ENCODE data around the gene GATAD1.

GATAD1 gene

DNA sequence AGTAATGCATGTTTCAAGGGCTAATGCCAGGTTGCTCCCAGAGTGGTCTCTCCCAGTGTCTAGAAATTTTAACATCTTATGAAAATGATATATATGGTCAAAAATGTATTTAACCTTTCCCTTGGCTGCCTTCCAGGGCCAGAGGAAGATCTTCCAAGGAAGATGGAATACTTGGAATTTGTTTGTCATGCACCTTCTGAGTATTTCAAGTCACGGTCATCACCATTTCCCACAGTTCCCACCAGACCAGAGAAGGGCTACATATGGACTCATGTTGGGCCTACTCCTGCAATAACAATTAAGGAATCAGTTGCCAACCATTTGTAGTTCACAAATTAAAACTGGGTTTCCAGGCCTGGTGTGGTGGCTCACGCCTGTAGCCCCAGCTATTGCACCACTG lies 9.0 kb downstream of the GATAD1 start:
- Histone ChIP-seq H3K9me3 (ENCODE audit: insufficient read depth, low read length) (no peaks in the 10 kb centered on the region), H3F3A (ENCODE audit: insufficient read depth) (peaks cover 6% of the 10 kb centered on the region; the same call in 1 of the 2 replicates), H4K20me1 (ENCODE audit: low read depth, low read length) (no peaks in the 10 kb centered on the region), H2AFZ (ENCODE audit: low read depth, low read length, severe bottlenecking) (no peak overlapping the region), H3K36me3 (ENCODE audit: low read length) (peaks cover 21% of the 10 kb centered on the region; the same call in 1 of the 2 replicates), H3K79me2 (ENCODE audit: insufficient read depth, low read length) (no peaks in the 10 kb centered on the region), H3K9ac (ENCODE audit: low read length) (no peak overlapping the region), H3K9me2 (replicated peaks; ENCODE audit: insufficient read depth, low read length) (no peaks in the 10 kb centered on the region), H3K27ac (ENCODE audit: low read depth, low read length) (no peak overlapping the region), H3K27me3 (ENCODE audit: low read length) (no peaks in the 10 kb centered on the region), H3K4me3 (ENCODE audit: insufficient read depth, low read length, poor library complexity, severe bottlenecking) (no peak overlapping the region), H3K4me2 (ENCODE audit: low read depth, low read length, poor library complexity, severe bottlenecking) (no peak overlapping the region)
- TF ChIP-seq, protein P1, sequence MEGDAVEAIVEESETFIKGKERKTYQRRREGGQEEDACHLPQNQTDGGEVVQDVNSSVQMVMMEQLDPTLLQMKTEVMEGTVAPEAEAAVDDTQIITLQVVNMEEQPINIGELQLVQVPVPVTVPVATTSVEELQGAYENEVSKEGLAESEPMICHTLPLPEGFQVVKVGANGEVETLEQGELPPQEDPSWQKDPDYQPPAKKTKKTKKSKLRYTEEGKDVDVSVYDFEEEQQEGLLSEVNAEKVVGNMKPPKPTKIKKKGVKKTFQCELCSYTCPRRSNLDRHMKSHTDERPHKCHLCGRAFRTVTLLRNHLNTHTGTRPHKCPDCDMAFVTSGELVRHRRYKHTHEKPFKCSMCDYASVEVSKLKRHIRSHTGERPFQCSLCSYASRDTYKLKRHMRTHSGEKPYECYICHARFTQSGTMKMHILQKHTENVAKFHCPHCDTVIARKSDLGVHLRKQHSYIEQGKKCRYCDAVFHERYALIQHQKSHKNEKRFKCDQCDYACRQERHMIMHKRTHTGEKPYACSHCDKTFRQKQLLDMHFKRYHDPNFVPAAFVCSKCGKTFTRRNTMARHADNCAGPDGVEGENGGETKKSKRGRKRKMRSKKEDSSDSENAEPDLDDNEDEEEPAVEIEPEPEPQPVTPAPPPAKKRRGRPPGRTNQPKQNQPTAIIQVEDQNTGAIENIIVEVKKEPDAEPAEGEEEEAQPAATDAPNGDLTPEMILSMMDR (IDR thresholded peaks at IDR 0.05; ENCODE audit: insufficient read depth, low read length, poor library complexity, severe bottlenecking) = no peak
- TF ChIP-seq EZH2phosphoT487 (conservative IDR thresholded peaks at IDR 0.05; ENCODE audit: low read length) = no peak

DNA sequence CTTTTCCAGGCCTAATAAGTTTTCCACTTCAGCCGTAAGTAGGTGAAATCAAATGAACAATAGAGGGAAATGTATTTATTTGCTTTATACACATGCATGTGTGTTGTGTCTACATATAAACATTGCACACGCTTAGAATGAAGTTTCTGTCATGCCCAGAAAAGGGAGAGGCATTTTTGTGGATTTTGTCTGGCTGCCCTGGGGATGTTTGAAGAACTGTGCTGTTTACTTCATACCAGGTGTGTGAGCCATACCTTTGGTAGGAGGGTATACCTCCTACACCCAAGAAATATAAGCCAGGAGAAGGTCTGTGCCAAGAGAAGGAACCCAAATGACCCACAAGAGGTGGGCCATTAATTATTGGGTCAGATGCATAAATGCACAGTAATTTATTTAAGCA lies 12.8 kb downstream of the GATAD1 start:
- Histone ChIP-seq H4K20me1 (ENCODE audit: low read depth, low read length) (no peaks in the 10 kb centered on the region), H3K36me3 (ENCODE audit: low read length) (peaks cover 16% of the 10 kb centered on the region; the same call in 1 of the 2 replicates), H3K27ac (ENCODE audit: low read depth, low read length) (no peak overlapping the region), H3K9ac (ENCODE audit: low read length) (no peak overlapping the region), H3K9me2 (replicated peaks; ENCODE audit: insufficient read depth, low read length) (no peaks in the 10 kb centered on the region), H3K27me3 (ENCODE audit: low read length) (no peaks in the 10 kb centered on the region), H2AFZ (ENCODE audit: low read depth, low read length, severe bottlenecking) (no peak overlapping the region), H3K79me2 (ENCODE audit: insufficient read depth, low read length) (no peaks in the 10 kb centered on the region), H3K4me2 (ENCODE audit: low read depth, low read length, poor library complexity, severe bottlenecking) (no peak overlapping the region), H3K9me3 (ENCODE audit: insufficient read depth, low read length) (no peaks in the 10 kb centered on the region), H3K4me3 (ENCODE audit: insufficient read depth, low read length, poor library complexity, severe bottlenecking) (no peak overlapping the region), H3F3A (ENCODE audit: insufficient read depth) (peaks cover 7% of the 10 kb centered on the region; the same call in 1 of the 2 replicates)
- TF ChIP-seq, protein P1 (IDR thresholded peaks at IDR 0.05; ENCODE audit: insufficient read depth, low read length, poor library complexity, severe bottlenecking) = no peak
- no peak for TF ChIP-seq EZH2phosphoT487 (conservative IDR thresholded peaks at IDR 0.05; ENCODE audit: low read length)

DNA sequence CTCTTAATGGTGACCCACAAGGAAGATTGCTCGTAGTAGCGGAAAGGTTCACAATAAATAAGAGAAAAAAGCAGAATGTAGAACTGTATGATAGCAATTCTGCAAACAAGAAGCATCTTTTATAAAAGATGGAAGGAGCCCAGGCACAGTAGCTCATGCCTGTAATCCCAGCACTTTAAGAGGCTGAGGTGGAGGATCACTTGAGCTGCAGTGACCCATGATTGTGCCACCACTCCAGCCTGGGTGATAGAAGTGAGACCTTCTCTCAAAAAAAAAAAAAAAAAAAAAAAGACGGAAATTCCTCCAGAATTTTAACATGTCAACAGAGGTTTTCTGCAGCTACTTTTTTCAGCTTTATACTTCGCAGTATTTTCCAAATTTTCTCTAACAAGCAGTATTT lies 13.2 kb downstream of the GATAD1 start:
- Histone ChIP-seq H3K27ac (ENCODE audit: low read depth, low read length) (no peak overlapping the region), H3K9me2 (replicated peaks; ENCODE audit: insufficient read depth, low read length) (no peaks in the 10 kb centered on the region), H3K4me3 (ENCODE audit: insufficient read depth, low read length, poor library complexity, severe bottlenecking) (no peak overlapping the region), H3K4me2 (ENCODE audit: low read depth, low read length, poor library complexity, severe bottlenecking) (no peak overlapping the region), H4K20me1 (ENCODE audit: low read depth, low read length) (no peaks in the 10 kb centered on the region), H3K9ac (ENCODE audit: low read length) (no peak overlapping the region), H3K9me3 (ENCODE audit: insufficient read depth, low read length) (no peaks in the 10 kb centered on the region), H3K79me2 (ENCODE audit: insufficient read depth, low read length) (no peaks in the 10 kb centered on the region), H3K36me3 (ENCODE audit: low read length) (peaks cover 12% of the 10 kb centered on the region; the same call in 1 of the 2 replicates), H3F3A (ENCODE audit: insufficient read depth) (peaks cover 7% of the 10 kb centered on the region; the same call in 1 of the 2 replicates), H3K27me3 (ENCODE audit: low read length) (no peaks in the 10 kb centered on the region), H2AFZ (ENCODE audit: low read depth, low read length, severe bottlenecking) (no peak overlapping the region)
- TF ChIP-seq, protein P1 (IDR thresholded peaks at IDR 0.05; ENCODE audit: insufficient read depth, low read length, poor library complexity, severe bottlenecking) = no peak
- no peak for TF ChIP-seq EZH2phosphoT487 (conservative IDR thresholded peaks at IDR 0.05; ENCODE audit: low read length)
